NOMO-1 treated with dmso at 0.1 percent for 144 hours (cell line): ENCODE results near the gene OTP.
"Not testable (repeated sequence)": the region's sequence is repeated elsewhere in the genome, so short reads cannot be mapped to it uniquely, and the experiment has no call there.

Experiments used
- DNase-seq: peaks from one replicate; lab custom pipeline; 2025; ENCODE audit not compliant: unreplicated experiment; lab: John Stamatoyannopoulos, UW

OTP gene

GRCh38 chr5:77616920-77617319, 21.6 kb downstream of the OTP start:
- DNase-seq = no peak

GRCh38 chr5:77608927-77609326, 29.6 kb downstream of the OTP start:
- not testable (repeated sequence) for DNase-seq

GRCh38 chr5:77607324-77607723, 31.2 kb downstream of the OTP start:
- DNase-seq = no peak

GRCh38 chr5:77606279-77606678, 32.2 kb downstream of the OTP start:
- no peak for DNase-seq

- no peak for DNase-seq
These were observed 38.8 kb downstream of the OTP start for GRCh38 chr5:77599679-77600078.

GRCh38 chr5:77590347-77590746, 48.2 kb downstream of the OTP start:
- DNase-seq = peak; percentile 81

GRCh38 chr5:77588175-77588574, 50.3 kb downstream of the OTP start:
- no peak for DNase-seq

GRCh38 chr5:77586101-77586500, 52.4 kb downstream of the OTP start:
- no peak for DNase-seq

- DNase-seq = not testable (repeated sequence)
These were observed 56.4 kb downstream of the OTP start for GRCh38 chr5:77582143-77582542.
